ENCODE results near the gene PIGL. TPM values are rescaled to one million over a fixed set of nuclear protein-coding genes. Genes with fewer than 3 reads are reported as not detected.

The PIGL gene
- total and polyA plus RNA-seq, 12 donors = 10.3 to 102 (median 29.5) TPM

DNA sequence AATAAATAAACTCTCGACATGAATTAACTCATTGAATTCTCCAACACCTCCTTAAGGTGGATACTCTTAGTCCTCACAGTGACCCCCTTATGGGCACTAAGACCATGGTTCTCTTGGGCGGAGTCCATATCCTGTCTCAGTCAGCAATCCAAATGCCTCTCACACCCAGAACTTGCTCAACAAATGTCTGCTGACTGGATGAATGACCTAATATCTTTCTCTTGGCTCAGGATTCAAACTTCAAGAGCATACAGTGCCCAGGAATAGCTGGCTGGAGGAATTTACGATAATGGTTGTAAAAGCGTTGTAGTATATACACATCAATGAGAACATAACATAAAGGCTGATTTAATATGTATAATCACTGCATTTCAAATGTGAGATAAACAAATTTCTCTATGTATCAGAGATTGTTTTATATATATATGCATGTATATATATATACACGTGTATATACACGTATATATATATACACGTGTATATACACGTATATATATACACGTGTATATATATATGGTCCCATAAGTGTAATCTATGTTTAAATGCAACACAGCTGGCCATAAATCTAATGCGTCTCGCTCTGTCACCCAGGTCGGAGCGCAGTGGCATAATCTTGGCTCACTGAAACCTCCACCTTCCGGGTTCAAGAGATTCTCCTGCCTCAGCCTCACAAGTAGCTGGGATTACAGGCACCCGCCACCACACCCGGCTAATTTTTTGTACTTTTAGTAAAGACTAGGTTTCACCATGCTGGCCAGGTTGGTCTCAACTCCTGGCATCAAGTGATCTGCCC is 157.3 kb downstream of the PIGL start:
- no peak overlapping the region for H3K4me3 ChIP-seq
- no peaks in the 10 kb centered on the region for H3K4me1 ChIP-seq (replicated peaks in 1 of 2)
- no peaks in the 10 kb centered on the region for H3K36me3 ChIP-seq (replicated peaks in 1 of 2)
- no peaks in the 10 kb centered on the region for H3K27me3 ChIP-seq
- DNase-seq = no peak
- intact Hi-C loops (cut with DNase I) = loop anchor here in 1 of 2 donors (10.0 kb wide), 1 partner anchor 140 kb away; no protein-coding TSS in a partner anchor
- TF ChIP-seq, protein P1, sequence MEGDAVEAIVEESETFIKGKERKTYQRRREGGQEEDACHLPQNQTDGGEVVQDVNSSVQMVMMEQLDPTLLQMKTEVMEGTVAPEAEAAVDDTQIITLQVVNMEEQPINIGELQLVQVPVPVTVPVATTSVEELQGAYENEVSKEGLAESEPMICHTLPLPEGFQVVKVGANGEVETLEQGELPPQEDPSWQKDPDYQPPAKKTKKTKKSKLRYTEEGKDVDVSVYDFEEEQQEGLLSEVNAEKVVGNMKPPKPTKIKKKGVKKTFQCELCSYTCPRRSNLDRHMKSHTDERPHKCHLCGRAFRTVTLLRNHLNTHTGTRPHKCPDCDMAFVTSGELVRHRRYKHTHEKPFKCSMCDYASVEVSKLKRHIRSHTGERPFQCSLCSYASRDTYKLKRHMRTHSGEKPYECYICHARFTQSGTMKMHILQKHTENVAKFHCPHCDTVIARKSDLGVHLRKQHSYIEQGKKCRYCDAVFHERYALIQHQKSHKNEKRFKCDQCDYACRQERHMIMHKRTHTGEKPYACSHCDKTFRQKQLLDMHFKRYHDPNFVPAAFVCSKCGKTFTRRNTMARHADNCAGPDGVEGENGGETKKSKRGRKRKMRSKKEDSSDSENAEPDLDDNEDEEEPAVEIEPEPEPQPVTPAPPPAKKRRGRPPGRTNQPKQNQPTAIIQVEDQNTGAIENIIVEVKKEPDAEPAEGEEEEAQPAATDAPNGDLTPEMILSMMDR (IDR thresholded peaks at IDR 0.05) = no peak
- TF ChIP-seq POLR2A (IDR thresholded peaks at IDR 0.05) = no peak
- no peaks in the 10 kb centered on the region for H3K9me3 ChIP-seq (replicated peaks in 1 of 3)
- 78 to 87% (median 82%) methylated on average over 16 of the region's 16 CpGs for WGBS, 4 donors
- H3K27ac ChIP-seq = no peak overlapping the region

MicroRNA genes within 50 kb of the gene (microRNA counts, 767-probe panel; counts per million panel counts)
- 0 counts per million in 2 donors for microRNA hsa-miR-1288

Small RNAs within 50 kb of the gene (microRNA-seq; reads per million reads assigned to microRNA genes)
- 0 to 0.45 (median 0) reads per million in 3 donors for gene MIR1288

Small RNAs within 50 kb of the gene (small RNA-seq; reads per million reads assigned to genes)
- 0 reads per million in 2 donors for gene MIR1288

Other genes with a start within 250 kb of the PIGL start
- gene ZSWIM7, start 217.5 kb upstream of the PIGL start, total RNA-seq = 10 to 100 TPM; 10.3 to 72.6 (median 34.3) TPM
- 10 to 100 TPM; 42.0 to 57.9 (median 46.7) TPM for gene ZSWIM7, start 217.5 kb upstream of the PIGL start, polyA plus RNA-seq
- gene TTC19, start 217.4 kb upstream of the PIGL start, total RNA-seq = 100 to 1,000 TPM in 1 of 9 donors, 10 to 100 TPM in 8; 46.0 to 152 (median 52.2) TPM
- gene TTC19, start 217.4 kb upstream of the PIGL start, polyA plus RNA-seq = 10 to 100 TPM; 20.6 to 62.3 (median 21.5) TPM
- gene NCOR1, start 1.7 kb upstream of the PIGL start, total RNA-seq = 100 to 1,000 TPM in 3 of 9 donors, 10 to 100 TPM in 6; 76.4 to 172 (median 95.2) TPM
- gene NCOR1, start 1.7 kb upstream of the PIGL start, polyA plus RNA-seq = 100 to 1,000 TPM in 1 of 3 donors, 10 to 100 TPM in 2; 66.2 to 135 (median 91.1) TPM
- 10 to 100 TPM; 19.9 to 31.7 (median 26.5) TPM for gene CENPV, start 136.3 kb downstream of the PIGL start, total RNA-seq
- gene CENPV, start 136.3 kb downstream of the PIGL start, polyA plus RNA-seq = 10 to 100 TPM; 28.1 to 37.9 (median 32.9) TPM
- gene UBB, start 163.9 kb downstream of the PIGL start, total RNA-seq = 1,000 to 10,000 TPM; 1,297 to 3,694 (median 2,209) TPM
- 1,000 to 10,000 TPM in 2 of 3 donors, 100 to 1,000 TPM in 1; 588 to 2,867 (median 1,416) TPM for gene UBB, start 163.9 kb downstream of the PIGL start, polyA plus RNA-seq
- gene TRPV2, start 198.4 kb downstream of the PIGL start, total RNA-seq = 100 to 1,000 TPM in 1 of 9 donors, 10 to 100 TPM in 8; 34.1 to 110 (median 49.6) TPM
- gene TRPV2, start 198.4 kb downstream of the PIGL start, polyA plus RNA-seq = 10 to 100 TPM; 23.3 to 67.3 (median 61.7) TPM